Measurements from ENCODE around the gene SLBP.

DNA sequence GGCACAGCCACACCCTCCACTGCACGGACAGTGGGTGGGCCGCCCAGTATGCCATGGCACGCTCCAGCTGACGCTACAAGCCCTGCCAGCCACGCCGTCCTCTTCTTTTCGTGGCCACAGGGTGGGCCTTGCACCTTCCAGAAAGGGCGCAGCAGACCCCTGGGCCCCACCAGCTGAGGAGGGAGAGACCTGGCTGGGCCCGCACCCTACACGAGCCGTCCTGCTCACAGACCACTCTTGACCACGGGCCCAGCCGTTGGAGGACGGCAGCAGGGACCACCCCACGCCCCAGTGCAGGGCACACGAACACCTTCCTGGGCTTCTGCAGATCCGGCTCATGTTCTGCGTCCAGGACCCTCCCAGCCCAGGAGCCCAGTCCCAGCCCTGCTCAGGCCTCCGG, 55.1 kb downstream of the SLBP start:
- TF ChIP-seq, protein P1, sequence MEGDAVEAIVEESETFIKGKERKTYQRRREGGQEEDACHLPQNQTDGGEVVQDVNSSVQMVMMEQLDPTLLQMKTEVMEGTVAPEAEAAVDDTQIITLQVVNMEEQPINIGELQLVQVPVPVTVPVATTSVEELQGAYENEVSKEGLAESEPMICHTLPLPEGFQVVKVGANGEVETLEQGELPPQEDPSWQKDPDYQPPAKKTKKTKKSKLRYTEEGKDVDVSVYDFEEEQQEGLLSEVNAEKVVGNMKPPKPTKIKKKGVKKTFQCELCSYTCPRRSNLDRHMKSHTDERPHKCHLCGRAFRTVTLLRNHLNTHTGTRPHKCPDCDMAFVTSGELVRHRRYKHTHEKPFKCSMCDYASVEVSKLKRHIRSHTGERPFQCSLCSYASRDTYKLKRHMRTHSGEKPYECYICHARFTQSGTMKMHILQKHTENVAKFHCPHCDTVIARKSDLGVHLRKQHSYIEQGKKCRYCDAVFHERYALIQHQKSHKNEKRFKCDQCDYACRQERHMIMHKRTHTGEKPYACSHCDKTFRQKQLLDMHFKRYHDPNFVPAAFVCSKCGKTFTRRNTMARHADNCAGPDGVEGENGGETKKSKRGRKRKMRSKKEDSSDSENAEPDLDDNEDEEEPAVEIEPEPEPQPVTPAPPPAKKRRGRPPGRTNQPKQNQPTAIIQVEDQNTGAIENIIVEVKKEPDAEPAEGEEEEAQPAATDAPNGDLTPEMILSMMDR (IDR thresholded peaks at IDR 0.05): no peak
- TF ChIP-seq EZH2 (IDR thresholded peaks at IDR 0.05; ENCODE audit: borderline replicate concordance, insufficient read depth, low read depth, low read length, poor library complexity, severe bottlenecking): no peak

All from B cell (primary cell).